Mucosa of descending colon (tissue), 3 donors: ENCODE results near the gene PACSIN1. TPM values are rescaled to one million over a fixed set of nuclear protein-coding genes. Genes with fewer than 3 reads are reported as not detected.

ENCODE experiments used
- ATAC-seq: fragments of 200-7000 bp; cut with Tn5 transposase; one replicate; pipeline ENCODE4 v1.9.1; 2020; ENCODE audit warnings: mild to moderate bottlenecking, moderate library complexity
- DNase-seq, 3 donors: peaks; one replicate each; pipeline ENCODE4 v3.0.0-alpha.2; 2020
- H3K36me3 ChIP-seq: fragments of 200-600 bp; one replicate; pipeline ENCODE4 v1.8.0; 2021; ENCODE audit warnings: low read depth, mild to moderate bottlenecking
- H3K4me1 ChIP-seq: fragments of 200-600 bp; one replicate; pipeline ENCODE4 v1.8.0; 2021; ENCODE audit warnings: low read depth, mild to moderate bottlenecking
- H3K4me3 ChIP-seq: fragments of 200-600 bp; one replicate; pipeline ENCODE4 v1.8.0; 2021; ENCODE audit warnings: mild to moderate bottlenecking
- H3K9me3 ChIP-seq: fragments of 200-600 bp; one replicate; pipeline ENCODE4 v1.8.0; 2021; ENCODE audit warnings: mild to moderate bottlenecking
- CTCF ChIP-seq: fragments of 200-600 bp; IDR thresholded peaks from one replicate; pipeline ENCODE4 v1.8.0; 2022; ENCODE audit warnings: antibody characterized with exemption, mild to moderate bottlenecking
- intact Hi-C, 2 donors: fragments of 100-400 bp; cut with DNase I in 1 of 2; cut with micrococcal nuclease in 1 of 2; formaldehyde crosslinking; loops; one replicate each; pipeline versions ENCODE4 v1.11.0 to v1.11.1; 2022; cut with DNase I, micrococcal nuclease
- total RNA-seq, 3 donors: library from RNA; stranded (reverse); fragmentation: NEBNext Ultra II Directional in 2 of 3; extraction: Animal tissue kit (Norgen Biotek cat#: 25700) in 2 of 3; gene quantifications; one replicate each; pipeline versions ENCODE4 v1.2.1 to v1.2.4, GENCODE V29; 2021 to 2023
- donor health status: DM: no; HTN: no; CAD: no; lungs with moderate emphysema.
- donor health status: DM: no; HTN: no; CAD: no.
- donor health status: DM: no; HTN: yes; CAD: no.

The PACSIN1 gene
- total RNA-seq, 3 donors from 2014 or later = 0.41 to 1.9 (median 0.67) TPM

- intact Hi-C loops = no loop called here
- Histone ChIP-seq H3K36me3 (no peaks in the 10 kb centered on the region), H3K9me3 (no peaks in the 10 kb centered on the region), H3K4me3 (no peak overlapping the region), H3K4me1 (no peaks in the 10 kb centered on the region)
- TF ChIP-seq CTCF = no peak
- ATAC-seq = no peak
- no peak for DNase-seq
Measured at GRCh38 chr6:34494973-34495372, 29.1 kb downstream of the PACSIN1 start.

- ATAC-seq = no peak
- DNase-seq = no peak
- no peak for TF ChIP-seq CTCF
- Histone ChIP-seq H3K36me3 (no peaks in the 10 kb centered on the region), H3K9me3 (peaks cover 11% of the 10 kb centered on the region), H3K4me1 (no peaks in the 10 kb centered on the region), H3K4me3 (no peak overlapping the region)
- intact Hi-C loops = no loop called here
Measured at GRCh38 chr6:34496103-34496685, 30.3 kb downstream of the PACSIN1 start.

- intact Hi-C loops = no loop called here
- Histone ChIP-seq H3K36me3 (no peaks in the 10 kb centered on the region), H3K9me3 (peaks cover 11% of the 10 kb centered on the region), H3K4me3 (no peak overlapping the region), H3K4me1 (no peaks in the 10 kb centered on the region)
- no peak for ATAC-seq
- TF ChIP-seq CTCF = no peak
- DNase-seq = no peak
Measured at GRCh38 chr6:34497411-34497810, 31.5 kb downstream of the PACSIN1 start.

- no peak for ATAC-seq
- Histone ChIP-seq H3K4me1 (no peaks in the 10 kb centered on the region), H3K9me3 (no peaks in the 10 kb centered on the region), H3K36me3 (no peaks in the 10 kb centered on the region), H3K4me3 (no peak overlapping the region)
- DNase-seq = no peak
- intact Hi-C loops = no loop called here
- TF ChIP-seq CTCF = no peak
Measured at GRCh38 chr6:34506718-34507117, 40.8 kb downstream of the PACSIN1 start.

- ATAC-seq (no peak), DNase-seq (no peak)
- Histone ChIP-seq H3K4me3 (no peak overlapping the region), H3K36me3 (no peaks in the 10 kb centered on the region), H3K9me3 (no peaks in the 10 kb centered on the region), H3K4me1 (no peaks in the 10 kb centered on the region)
- intact Hi-C loops = no loop called here
- TF ChIP-seq CTCF = no peak
Measured at GRCh38 chr6:34508425-34508824, 42.5 kb downstream of the PACSIN1 start.

- no peak for TF ChIP-seq CTCF
Measured at GRCh38 chr6:34509782-34510181, 43.9 kb downstream of the PACSIN1 start.

More at GRCh38 chr6:34509782-34510181, 43.9 kb downstream of the PACSIN1 start:
- ATAC-seq (no peak), DNase-seq (no peak)
- no peak overlapping the region for H3K4me3 ChIP-seq
- no peaks in the 10 kb centered on the region for H3K9me3 ChIP-seq
- intact Hi-C loops = no loop called here
- no peaks in the 10 kb centered on the region for H3K36me3 ChIP-seq
- H3K4me1 ChIP-seq = no peaks in the 10 kb centered on the region
